Coronary artery (tissue), 2 donors: Measurements from ENCODE around the gene CGNL1.

Experiments used
- DNase-seq: peaks from one replicate; pipeline ENCODE4 v3.0.0-alpha.2; 2017; ENCODE audit warnings: low spot score
- H3K27ac ChIP-seq, 2 donors: fragments of 200-600 bp; sonication (generic); one replicate each; pipeline ENCODE4 v1.5.1; 2016 to 2019
- H3K4me3 ChIP-seq: fragments of 200-600 bp; sonication (generic); 2 replicates; pipeline ENCODE4 v1.5.1; 2016; ENCODE audit warnings: mild to moderate bottlenecking, moderate library complexity
- TF ChIP-seq, protein P1 (sequence below): fragments of 200-600 bp; sonication (generic); IDR thresholded peaks from one replicate; pipeline ENCODE4 v1.5.1; 2019; ENCODE audit warnings: antibody characterized with exemption

Gene CGNL1

DNA sequence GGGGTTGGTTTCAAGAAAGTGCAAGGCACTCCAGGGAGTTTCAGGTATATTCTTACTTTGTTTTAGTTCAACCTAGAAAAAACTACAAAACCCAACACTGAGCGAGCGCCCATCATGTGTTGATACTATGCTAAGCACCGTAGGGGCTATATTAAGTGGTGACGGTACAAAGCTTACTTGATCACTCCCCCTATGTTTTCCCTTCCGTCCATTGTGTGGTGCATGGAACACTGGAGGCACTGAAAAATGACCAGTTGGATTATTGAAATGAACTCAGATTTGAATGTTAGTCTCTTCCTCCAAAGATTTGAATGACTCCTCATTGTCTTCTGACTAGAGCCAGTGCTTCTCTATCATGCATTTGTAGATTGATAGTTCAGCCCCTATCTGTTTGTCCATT, 222.0 kb downstream of the CGNL1 start:
- DNase-seq: no peak
- H3K4me3 ChIP-seq: no peak overlapping the region
- TF ChIP-seq, protein P1, sequence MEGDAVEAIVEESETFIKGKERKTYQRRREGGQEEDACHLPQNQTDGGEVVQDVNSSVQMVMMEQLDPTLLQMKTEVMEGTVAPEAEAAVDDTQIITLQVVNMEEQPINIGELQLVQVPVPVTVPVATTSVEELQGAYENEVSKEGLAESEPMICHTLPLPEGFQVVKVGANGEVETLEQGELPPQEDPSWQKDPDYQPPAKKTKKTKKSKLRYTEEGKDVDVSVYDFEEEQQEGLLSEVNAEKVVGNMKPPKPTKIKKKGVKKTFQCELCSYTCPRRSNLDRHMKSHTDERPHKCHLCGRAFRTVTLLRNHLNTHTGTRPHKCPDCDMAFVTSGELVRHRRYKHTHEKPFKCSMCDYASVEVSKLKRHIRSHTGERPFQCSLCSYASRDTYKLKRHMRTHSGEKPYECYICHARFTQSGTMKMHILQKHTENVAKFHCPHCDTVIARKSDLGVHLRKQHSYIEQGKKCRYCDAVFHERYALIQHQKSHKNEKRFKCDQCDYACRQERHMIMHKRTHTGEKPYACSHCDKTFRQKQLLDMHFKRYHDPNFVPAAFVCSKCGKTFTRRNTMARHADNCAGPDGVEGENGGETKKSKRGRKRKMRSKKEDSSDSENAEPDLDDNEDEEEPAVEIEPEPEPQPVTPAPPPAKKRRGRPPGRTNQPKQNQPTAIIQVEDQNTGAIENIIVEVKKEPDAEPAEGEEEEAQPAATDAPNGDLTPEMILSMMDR: no peak
- H3K27ac ChIP-seq: no peak overlapping the region

DNA sequence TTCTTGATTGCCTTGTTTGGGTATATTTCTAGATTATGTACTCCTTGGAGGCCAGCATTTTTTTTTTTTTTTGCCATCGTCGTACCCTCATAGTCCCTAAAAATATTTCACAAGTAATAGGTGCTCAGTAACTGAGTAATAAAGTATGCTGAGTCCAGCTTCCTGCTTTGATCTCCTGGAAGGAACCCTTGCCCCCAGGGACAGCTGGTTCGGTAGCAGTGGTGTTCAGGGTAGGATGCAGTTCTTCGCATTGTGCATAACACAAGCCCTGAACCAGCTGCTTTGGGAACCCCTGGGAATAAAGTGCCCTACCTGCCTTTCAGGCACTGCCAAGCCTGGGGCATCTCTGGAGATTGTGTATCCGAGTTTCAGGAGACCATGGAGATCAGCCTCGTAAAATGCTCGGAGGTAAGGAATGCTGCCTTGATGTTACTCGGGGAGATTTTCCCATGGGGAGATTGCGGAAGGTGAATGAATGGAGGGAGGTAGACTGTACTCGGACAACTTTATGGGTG, 223.0 kb downstream of the CGNL1 start:
- DNase-seq: no peak
- Histone ChIP-seq H3K4me3 (no peak overlapping the region), H3K27ac (no peak overlapping the region)
- TF ChIP-seq, protein P1: no peak

DNA sequence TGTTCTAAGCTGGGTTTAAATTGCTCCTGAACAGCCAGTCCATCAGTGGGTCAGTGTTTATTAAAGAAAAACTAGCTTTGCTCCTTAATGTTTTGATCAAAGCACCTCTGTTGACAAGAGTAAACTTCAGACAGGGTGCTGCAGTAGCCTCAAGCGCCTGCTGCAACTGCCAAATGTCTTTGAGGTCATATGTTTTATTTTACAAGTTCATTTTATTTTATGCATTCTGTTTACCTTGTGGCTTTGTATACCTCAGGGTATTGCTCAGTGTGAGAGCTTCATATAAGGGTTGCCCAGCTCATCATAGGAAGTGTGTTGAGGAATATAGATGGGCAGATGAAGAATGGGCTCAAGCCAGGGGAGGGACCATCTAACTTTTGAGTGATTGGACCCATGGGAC, 223.9 kb downstream of the CGNL1 start:
- TF ChIP-seq, protein P1: no peak
- DNase-seq: no peak
- Histone ChIP-seq H3K4me3 (no peak overlapping the region), H3K27ac (no peak overlapping the region)
